SH-SY5Y (cell line): Measurements from ENCODE around the gene AARS1.

ENCODE experiments used
- GATA2 ChIP-seq: IDR thresholded peaks from 2 replicates; pipeline ENCODE4 v1.6.1; 2011; ENCODE audit warnings: mild to moderate bottlenecking, low read depth, low read length
- GATA3 ChIP-seq: IDR thresholded peaks from 2 replicates; pipeline ENCODE4 v1.6.1; 2011; ENCODE audit warnings: low read depth, mild to moderate bottlenecking, low read length, moderate library complexity

DNA sequence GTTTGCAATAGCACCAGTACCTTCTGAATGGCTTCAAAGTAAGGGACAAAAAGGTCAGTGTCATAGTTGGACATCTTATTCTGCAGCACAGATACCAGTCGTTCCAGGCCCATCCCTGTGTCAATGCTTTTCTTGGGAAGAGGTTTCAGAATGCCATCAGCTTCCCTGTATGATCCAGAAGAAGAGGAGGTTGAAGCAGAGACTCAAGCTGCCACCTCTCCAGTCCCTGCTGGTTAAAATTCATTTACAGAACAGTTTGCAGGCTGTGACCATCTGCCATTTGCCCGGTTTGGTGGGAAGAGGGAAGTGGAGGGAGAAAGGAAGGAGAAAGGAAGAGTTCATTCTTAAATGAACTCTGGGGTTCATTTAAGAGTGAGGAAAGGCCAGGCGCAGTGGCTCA lies 19.1 kb downstream of the AARS1 start:
- TF ChIP-seq GATA3 (no peak), GATA2 (no peak)
